ENCODE data around the gene NUCB2.

- TF ChIP-seq CTCF (IDR thresholded peaks at IDR 0.05; ENCODE audit: low read depth, low read length) (no peak), MYC (IDR thresholded peaks at IDR 0.05; ENCODE audit: low read depth, low read length) (no peak)
Measured at GRCh38 chr11:17272801-17273200, 3.7 kb upstream of the NUCB2 start.
